CD4-positive, alpha-beta T cell (primary cell): Measurements from ENCODE around the gene ATP12A. TPM values are rescaled to one million over a fixed set of nuclear protein-coding genes. Genes with fewer than 3 reads are reported as not detected.
A peak's percentile ranks its signal among the peaks of the same experiment; 100 is the strongest.
"Not testable (repeated sequence)": the region's sequence is repeated elsewhere in the genome, so short reads cannot be mapped to it uniquely, and the experiment has no call there.

ENCODE experiments used
- ATAC-seq: fragments of 200-7000 bp; cut with Tn5 transposase; one replicate; pipeline ENCODE4 v1.10.0; 2022; ENCODE audit warnings: mild to moderate bottlenecking; ENCODE audit not compliant: poor library complexity
- CTCF ChIA-PET: fragments of 350-600 bp; sonication (Branson Sonifier 250); formaldehyde crosslinking; loops from one replicate; lab custom pipeline; 2021; ENCODE audit warnings: antibody characterized with exemption, inconsistent platforms; lab: Charles Lee
- POLR2A ChIA-PET: fragments of 350-600 bp; sonication (Branson Sonifier 250); formaldehyde crosslinking; loops from one replicate; lab custom pipeline; 2021; ENCODE audit warnings: antibody characterized with exemption, inconsistent platforms; lab: Charles Lee
- DNase-seq, 14 experiments: peaks; one replicate each; pipeline ENCODE4 v3.0.0-alpha.2; 2013 to 2020; ENCODE audit warnings: mixed read lengths in 2 of 14
- H3K27ac ChIP-seq, 2 donors: one replicate each; pipeline versions ENCODE4 v1.5.1 to v1.7.0; 2013; ENCODE audit warnings: low read length in 2 of 2, low read depth in 1 of 2, mild to moderate bottlenecking in 1 of 2
- H3K27me3 ChIP-seq, 2 experiments: 1 replicate in 1 of 2; 2 replicates in 1 of 2; pipeline versions ENCODE4 v1.6.1 to v1.7.0; 2013; ENCODE audit warnings: low read length in 2 of 2, control low read depth in 1 of 2, mild to moderate bottlenecking in 1 of 2, moderate library complexity in 1 of 2; ENCODE audit not compliant: insufficient read depth in 2 of 2, control insufficient read depth in 1 of 2
- H3K36me3 ChIP-seq: one replicate; pipeline ENCODE4 v1.6.1; 2013; ENCODE audit warnings: low read length, control low read depth; ENCODE audit not compliant: insufficient read depth
- H3K4me1 ChIP-seq: one replicate; pipeline ENCODE4 v1.6.1; 2013; ENCODE audit warnings: low read length, control low read depth; ENCODE audit not compliant: insufficient read depth
- H3K4me3 ChIP-seq: one replicate; pipeline ENCODE4 v1.5.1; 2013; ENCODE audit warnings: mild to moderate bottlenecking, low read length, moderate library complexity
- H3K9me3 ChIP-seq, 2 experiments: 1 replicate in 1 of 2; 2 replicates in 1 of 2; pipeline versions ENCODE4 v1.6.1 to v1.7.0; 2013; ENCODE audit warnings: low read length in 2 of 2, mild to moderate bottlenecking in 2 of 2, control low read depth in 1 of 2, moderate library complexity in 1 of 2; ENCODE audit not compliant: control insufficient read depth in 1 of 2, insufficient read depth in 1 of 2
- H3K27ac Mint-ChIP-seq: one replicate; pipeline ENCODE4 v1.8.0; 2020; ENCODE audit warnings: mixed read lengths
- H3K27me3 Mint-ChIP-seq: one replicate; pipeline ENCODE4 v1.8.0; 2021; ENCODE audit warnings: mixed read lengths
- H3K36me3 Mint-ChIP-seq: one replicate; pipeline ENCODE4 v1.8.0; 2021; ENCODE audit warnings: low read depth, mixed read lengths
- H3K4me1 Mint-ChIP-seq: one replicate; pipeline ENCODE4 v1.8.0; 2021; ENCODE audit warnings: low read depth, mixed read lengths
- H3K4me3 Mint-ChIP-seq: one replicate; pipeline ENCODE4 v1.8.0; 2020; ENCODE audit warnings: mild to moderate bottlenecking, mixed read lengths
- H3K9me3 Mint-ChIP-seq: one replicate; pipeline ENCODE4 v1.8.0; 2020; ENCODE audit warnings: mixed read lengths
- CTCF ChIP-seq: fragments of 200-600 bp; IDR thresholded peaks from one replicate; pipeline ENCODE4 v1.8.0; 2022; ENCODE audit warnings: antibody characterized with exemption, mild to moderate bottlenecking
- intact Hi-C, 2 experiments: fragments of 100-400 bp; cut with DNase I in 1 of 2; cut with micrococcal nuclease in 1 of 2; formaldehyde crosslinking; loops; one replicate each; pipeline versions ENCODE4 v1.15.1 to v1.9.0; 2023 to 2025; cut with DNase I, micrococcal nuclease
- total RNA-seq, 174 experiments: library from RNA in 2 of 174; stranded (reverse) in 2 of 174; gene quantifications; one replicate each; pipeline ENCODE4 v1.2.3 and lab custom pipeline; 2021 to 2026

Gene ATP12A
- total RNA-seq, 2 experiments from 2014 or later, result 0.05 to 0.06 TPM

DNA sequence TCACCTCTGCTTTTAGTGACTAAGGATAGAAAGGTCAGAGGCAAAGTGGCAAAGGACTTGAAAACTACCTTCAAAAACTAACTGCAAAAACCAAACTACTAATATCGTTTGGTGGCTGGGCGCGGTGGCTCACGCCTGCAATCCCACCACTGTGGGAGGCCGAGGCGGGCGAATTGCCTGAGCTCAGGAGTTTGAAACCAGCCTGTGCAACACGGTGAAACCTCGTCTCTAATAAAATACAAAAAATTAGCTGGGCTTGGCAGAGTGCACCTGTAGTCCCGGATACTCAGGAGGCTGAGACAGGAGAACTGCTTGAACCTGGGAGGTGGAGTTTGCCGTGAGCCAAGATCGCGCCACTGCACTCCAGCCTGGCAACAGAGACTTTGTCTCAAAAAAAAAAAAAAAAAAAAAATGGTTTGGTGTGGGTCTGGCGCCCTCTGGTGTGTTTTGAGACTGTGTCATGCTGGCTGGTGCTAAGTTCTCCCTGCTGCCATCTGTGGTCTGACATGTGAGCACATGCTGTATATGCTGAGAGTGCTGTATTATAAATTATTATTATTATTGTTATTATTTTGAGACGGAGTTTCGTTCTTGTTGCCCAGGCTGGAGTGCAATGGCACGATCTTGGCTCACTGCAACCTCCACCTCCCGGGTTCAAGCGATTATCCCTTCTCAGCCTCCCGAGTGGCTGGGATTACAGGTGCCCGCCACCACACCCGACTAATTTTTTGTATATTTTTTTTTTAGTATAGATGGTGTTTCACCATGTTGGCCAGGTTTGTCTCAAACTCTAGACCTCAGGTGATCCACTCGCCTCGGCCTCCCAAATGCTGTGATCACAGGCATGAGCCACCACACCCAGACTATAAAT lies 47.8 kb downstream of the ATP12A start:
- Mint-ChIP-seq H3K36me3 (no peaks in the 10 kb centered on the region), H3K27me3 (peaks cover 3% of the 10 kb centered on the region), H3K4me1 (no peaks in the 10 kb centered on the region), H3K9me3 (no peaks in the 10 kb centered on the region), H3K27ac (no peak overlapping the region), H3K4me3 (no peak overlapping the region)
- H3K27ac ChIP-seq, result no peak overlapping the region
- ATAC-seq (peak; percentile 99), DNase-seq (peak; percentile 51 to 91 (median 63))
- no peaks in the 10 kb centered on the region for H3K9me3 ChIP-seq
- CTCF ChIA-PET, result interaction anchor here (0.7 to 2.1 kb wide), 12 partner anchors 8 to 568 kb away, joined by 3 to 10 read pairs (median 4); partner anchors contain the start of gene SPATA13
- TF ChIP-seq CTCF, result peak; percentile 89
- intact Hi-C loops, result loop anchor here (1.0 to 2.0 kb wide), 4 partner anchors 19 to 147 kb away; no protein-coding TSS in a partner anchor
- no peaks in the 10 kb centered on the region for H3K27me3 ChIP-seq
- no peak overlapping the region for H3K4me3 ChIP-seq
- H3K36me3 ChIP-seq, result no peaks in the 10 kb centered on the region
- H3K4me1 ChIP-seq, result peaks cover 3% of the 10 kb centered on the region
- POLR2A ChIA-PET, result no interaction called here

GRCh38 chr13:24730873-24731567 lies 50.8 kb downstream of the ATP12A start:
- H3K36me3 Mint-ChIP-seq, POLR2A ChIA-PET, H3K36me3 ChIP-seq, H3K9me3 Mint-ChIP-seq, H3K9me3 ChIP-seq, H3K4me1 ChIP-seq, H3K27me3 Mint-ChIP-seq, ATAC-seq, intact Hi-C loops, H3K4me1 Mint-ChIP-seq, H3K4me3 ChIP-seq, H3K27ac ChIP-seq, H3K27me3 ChIP-seq, H3K4me3 Mint-ChIP-seq, DNase-seq, H3K27ac Mint-ChIP-seq: not testable (repeated sequence)
- CTCF ChIA-PET, result interaction anchor here (0.8 kb wide), 1 partner anchor 37 kb away, joined by 4 read pairs; no protein-coding TSS in a partner anchor

DNA sequence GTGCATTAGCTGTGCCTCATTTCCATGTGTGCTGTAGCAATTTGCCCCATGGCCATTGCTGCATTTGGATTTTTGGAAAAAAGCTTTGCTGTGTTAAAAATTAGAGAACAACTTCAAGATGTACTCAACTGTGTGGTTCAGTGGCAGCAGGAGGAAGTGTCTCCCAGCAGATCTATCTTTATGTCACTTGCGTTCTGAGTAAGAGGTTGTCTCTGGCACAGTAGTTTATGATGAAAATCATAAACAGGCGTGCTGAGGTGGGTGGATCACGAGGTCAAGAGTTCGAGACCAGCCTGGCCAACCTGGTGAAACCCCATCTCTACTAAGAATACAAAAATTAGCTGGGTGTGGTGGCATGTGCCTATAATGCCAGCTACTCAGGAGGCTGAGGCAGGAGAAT lies 54.7 kb downstream of the ATP12A start:
- Histone ChIP-seq H3K4me3 (no peak overlapping the region), H3K36me3 (no peaks in the 10 kb centered on the region), H3K27me3 (no peaks in the 10 kb centered on the region), H3K9me3 (no peaks in the 10 kb centered on the region), H3K4me1 (no peaks in the 10 kb centered on the region), H3K27ac (no peak overlapping the region)
- no peak for TF ChIP-seq CTCF
- POLR2A ChIA-PET, result no interaction called here
- H3K9me3 Mint-ChIP-seq, result no peaks in the 10 kb centered on the region
- H3K4me3 Mint-ChIP-seq, result no peak overlapping the region
- DNase-seq (no peak), ATAC-seq (no peak)
- CTCF ChIA-PET, result no interaction called here
- intact Hi-C loops, result no loop called here
- H3K36me3 Mint-ChIP-seq, result no peaks in the 10 kb centered on the region
- no peak overlapping the region for H3K27ac Mint-ChIP-seq
- H3K27me3 Mint-ChIP-seq, result no peaks in the 10 kb centered on the region
- H3K4me1 Mint-ChIP-seq, result no peaks in the 10 kb centered on the region
